Measurements from ENCODE around the gene TPPP2.

Gene TPPP2

DNA sequence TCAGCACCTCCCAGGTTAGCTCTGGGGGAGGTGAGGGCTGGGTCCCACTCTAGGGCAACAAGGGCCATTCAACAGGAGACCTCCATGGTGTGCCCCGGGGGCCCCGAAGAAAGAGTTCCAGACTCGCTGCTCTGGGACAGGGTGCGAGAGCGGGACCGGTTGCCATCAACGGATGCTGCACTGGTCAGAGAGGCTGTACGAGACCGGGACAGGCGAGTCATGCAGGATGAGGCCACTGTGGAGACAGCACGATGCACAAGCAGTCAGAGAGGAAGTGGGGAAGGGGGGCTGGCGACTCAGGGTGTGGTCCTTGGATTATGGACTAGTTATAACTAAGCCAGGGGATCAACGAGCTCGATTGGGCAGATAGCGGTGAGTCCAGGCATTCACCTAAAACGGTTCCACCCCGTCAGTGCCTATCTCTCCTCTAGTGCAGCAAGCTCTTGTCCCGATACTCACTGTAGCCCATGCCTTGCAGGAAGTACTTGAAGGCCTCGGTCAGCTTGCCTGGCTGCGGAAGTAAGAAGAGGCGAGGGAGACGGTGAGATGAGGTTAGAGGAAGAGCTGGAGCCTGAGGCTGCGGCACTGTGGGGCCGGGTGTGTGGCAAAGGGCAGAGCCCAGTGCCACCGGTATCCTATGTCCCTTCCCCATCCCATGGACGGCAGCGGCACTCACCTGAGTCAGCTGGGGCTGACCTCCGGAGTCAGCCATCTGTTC is 12.3 kb upstream of the TPPP2 start:
- no peak for DNase-seq (ENCODE audit: low read depth in 2 of 2)

DNA sequence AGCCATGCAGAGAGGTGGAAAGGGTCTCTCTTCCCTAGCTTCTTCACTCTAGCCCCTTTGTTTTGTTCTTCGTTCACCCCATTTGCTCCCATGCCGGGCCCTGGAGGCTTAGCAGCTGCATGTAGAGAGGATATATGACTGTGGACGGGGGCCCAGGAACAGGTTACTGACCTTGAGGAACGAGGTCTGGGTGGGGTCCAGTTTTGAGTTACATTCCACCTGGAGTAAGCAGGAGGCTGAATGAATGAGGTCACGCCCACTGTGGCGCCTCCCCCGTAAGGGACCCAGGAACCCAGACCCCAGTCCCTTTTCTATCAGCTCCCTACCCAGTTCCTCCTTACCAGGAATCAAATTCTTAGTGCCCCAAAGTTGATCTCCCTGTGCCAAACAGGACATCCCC is 11.7 kb upstream of the TPPP2 start:
- no peak for DNase-seq (ENCODE audit: low read depth in 2 of 2)

DNA sequence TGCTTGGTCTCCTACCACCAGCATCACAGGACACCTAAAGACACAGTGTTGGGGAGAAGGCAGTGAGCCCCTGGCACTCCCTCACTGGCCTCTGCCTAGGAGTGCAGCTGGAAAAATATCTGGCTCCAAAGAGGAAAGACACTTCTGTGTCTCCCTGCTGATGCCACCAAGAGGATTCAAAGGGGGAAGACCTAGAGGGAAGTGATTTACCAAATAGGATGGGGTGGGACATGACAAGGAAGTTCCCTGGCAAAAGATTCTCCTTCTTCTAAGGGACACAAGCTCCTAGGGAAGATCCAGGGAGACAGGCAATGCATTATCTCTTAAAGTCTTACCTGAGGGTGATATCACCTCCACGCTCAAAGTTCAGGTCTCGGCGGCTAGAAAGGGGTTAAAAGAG is 11.2 kb upstream of the TPPP2 start:
- no peak for DNase-seq (ENCODE audit: low read depth in 2 of 2)

DNA sequence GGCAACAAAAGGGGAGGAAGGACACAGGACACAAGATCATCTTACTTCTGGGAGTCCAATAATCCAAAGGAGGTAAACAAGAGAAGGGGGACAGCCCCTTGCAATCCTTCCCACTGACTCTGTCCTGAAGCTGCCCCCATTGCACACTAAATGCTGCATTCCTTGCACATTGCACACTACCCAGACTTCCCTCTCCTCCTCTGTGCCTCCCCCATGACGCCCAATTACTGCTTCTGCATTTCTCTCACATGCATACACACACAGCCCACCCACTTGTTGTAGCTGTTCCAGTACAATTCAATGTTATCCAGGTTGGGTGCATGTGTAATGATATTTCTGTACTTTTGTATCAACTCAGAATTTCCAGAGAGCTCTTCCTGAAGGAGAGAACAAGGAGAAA is 10.7 kb upstream of the TPPP2 start:
- no peak for DNase-seq (ENCODE audit: low read depth in 2 of 2)

DNA sequence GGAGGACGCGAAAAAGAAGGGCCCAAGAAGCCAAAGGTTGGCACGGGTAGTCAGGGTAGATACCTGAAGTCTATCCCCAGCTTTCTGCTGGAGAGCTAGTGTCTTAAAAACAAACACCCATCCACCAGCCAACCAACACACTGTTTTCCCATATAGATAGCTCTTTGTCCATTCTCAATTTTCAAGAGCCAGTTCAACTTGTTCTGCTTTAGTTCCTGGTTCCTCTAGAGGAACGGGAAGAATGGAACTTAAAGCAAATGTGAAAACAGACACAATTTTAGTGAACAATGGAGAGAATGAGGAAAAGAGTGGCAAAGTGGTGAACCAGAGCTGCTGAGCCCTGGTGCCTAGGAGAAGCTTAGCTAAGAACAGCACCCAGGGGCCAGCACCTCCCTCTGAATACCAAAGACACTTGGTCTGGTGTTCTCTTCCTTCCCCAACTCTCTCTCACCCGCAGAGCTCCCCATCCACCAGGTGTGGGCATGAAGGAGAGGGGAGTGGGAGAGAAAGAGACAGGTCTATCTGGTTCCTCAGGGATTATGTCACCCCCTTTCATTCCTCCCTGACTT is 9.0 kb upstream of the TPPP2 start:
- no peak for DNase-seq (ENCODE audit: low read depth in 2 of 2)

DNA sequence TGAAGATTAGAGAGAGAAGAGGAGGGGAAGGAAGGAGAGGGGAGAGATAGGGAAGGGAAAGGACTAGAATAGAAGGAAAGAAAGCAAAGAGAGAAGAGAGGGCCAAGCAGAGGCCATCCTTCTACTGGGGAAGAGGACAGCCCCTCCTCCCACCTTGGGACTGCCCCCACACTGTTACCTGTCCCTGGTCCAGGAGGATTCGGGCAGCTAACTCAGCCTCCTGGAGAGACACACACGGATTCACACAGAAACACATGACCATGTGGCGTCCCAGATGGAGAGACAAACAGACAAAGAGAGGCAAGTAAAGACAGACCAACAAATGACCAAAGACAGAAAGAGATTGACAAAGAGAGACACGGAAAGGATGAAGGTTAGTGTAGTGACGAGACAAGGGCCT is 7.3 kb upstream of the TPPP2 start:
- DNase-seq (ENCODE audit: low read depth in 2 of 2): no peak

- no peak for DNase-seq (ENCODE audit: low read depth in 2 of 2)
Observed at GRCh38 chr14:21023174-21023573, 6.8 kb upstream of the TPPP2 start.

GRCh38 chr14:21023817-21024584 is 6.0 kb upstream of the TPPP2 start:
- DNase-seq (ENCODE audit: low read depth in 2 of 2): no peak

DNA sequence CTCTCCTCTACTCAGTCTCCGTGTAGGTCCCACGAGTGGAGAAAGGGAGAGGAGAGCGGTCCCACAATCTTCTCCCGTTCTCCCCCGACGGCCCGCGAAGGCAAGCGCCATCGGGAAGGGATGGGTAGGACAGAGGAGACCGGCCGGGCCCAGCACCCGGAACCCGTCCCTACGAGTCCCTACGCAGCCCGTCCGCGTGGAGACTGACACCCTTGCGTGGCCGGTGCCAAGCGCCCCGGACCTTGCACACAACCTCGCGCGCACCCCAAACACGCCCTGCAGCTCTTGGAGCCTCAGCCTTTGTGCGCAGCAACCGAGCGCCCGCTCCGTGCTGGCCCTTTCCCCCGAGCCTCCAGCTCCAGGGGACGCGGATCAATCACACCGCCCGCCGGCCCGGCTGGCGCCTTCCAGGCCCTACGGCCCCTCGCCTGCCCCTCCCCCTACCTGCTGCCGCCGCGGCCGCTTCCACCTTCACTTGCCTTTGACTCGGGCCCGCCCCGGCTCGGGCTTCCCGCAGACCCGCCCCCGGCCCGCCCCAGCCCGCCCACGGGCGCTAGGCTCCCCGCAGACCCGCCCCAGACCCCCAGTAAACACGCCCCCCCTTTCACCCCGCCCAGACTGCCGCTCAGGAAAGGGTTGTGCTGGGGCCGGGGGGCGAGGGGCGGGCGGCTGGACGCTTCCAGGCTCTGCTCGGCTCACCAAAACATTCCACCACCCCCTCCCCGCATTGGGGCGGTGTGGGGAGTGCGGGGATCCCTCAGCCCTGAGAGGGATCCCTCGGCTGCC is 5.2 kb upstream of the TPPP2 start, which contains the start of gene NDRG2:
Gene NDRG2, minus strand, starts transcription at position 477 of the 786 bp plus-strand sequence. CDS start 1,746 bp downstream, outside the sequence.
- peak; percentile 32 to 56 for DNase-seq (ENCODE audit: low read depth in 2 of 2)

DNA sequence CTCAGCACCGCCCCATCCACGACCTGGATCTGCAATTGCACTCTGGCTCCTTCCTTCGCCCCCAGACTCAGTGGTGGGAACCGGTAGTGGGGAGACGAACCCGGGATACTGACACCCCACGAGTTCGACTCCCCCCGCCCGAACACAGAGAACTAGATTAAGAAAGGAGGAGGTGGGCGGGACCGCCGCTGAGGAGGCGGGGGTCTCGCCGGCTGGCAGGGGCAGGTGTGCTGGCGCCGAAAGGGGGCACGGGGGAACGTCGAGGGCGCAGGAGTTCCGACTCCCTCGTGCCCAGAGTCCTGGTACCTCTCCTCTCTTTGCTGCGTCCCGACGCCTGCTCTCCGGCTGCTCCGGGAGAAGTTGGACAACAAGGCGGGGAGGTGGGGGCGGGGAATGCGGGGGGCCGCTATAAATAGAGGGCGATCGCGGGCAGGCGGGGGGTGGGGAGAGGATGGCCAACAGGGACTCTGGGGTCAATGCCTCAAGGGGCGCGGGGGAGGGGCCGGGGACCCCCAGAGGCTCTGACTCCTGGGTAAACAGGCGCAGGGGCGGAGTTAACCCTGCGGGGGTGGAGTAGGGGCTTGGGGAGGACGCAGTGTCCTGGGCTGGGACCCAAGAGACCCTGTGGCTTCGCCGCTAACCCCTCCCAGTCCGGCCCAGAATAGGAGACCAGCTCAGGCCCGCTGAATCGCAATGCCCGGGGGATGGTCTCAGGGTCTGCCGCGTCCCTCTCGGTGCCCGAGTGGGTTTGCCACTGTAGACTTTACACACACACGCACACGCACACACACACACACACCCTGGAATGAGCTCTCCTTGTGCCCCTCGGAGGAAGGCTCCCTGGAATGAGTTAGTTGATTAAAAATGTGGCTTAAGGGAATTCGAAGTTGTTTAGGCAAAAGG is 4.4 kb upstream of the TPPP2 start:
- no peak for DNase-seq (ENCODE audit: low read depth in 2 of 2)

DNA sequence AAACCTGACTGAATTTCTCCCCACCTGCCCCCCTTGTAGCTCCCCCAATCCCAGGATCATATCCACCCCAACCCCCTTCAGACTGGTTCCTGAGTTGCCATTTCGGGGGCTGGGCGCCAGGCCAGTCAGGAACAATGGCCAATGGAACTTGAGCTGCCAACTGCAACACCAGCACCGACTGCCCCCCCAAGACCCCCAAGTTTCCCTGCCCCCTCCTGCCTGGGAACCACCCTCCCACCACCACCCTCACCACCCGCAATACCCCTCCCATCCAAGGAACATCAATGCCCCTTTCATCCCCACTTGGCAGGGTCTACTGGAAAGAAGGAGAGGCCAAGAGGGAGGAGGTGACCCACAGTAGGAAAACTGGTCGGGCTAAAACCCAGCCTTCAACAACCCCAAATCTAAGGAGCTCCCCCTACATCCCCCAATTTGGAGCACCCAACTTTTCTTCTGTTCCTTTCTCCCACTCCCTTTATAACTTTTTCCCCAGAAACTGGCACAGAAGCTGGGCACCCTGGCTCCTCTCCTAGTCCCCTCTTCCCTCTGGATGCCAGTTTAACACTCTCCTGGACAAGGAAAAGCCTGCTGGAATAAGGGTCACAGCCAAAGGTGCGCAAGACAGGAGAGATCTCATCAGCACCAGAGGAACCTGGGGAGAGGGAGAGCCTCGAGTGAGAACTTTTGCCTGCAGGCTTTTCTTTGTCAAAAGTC is 3.6 kb upstream of the TPPP2 start:
- no peak for DNase-seq (ENCODE audit: low read depth in 2 of 2)

DNA sequence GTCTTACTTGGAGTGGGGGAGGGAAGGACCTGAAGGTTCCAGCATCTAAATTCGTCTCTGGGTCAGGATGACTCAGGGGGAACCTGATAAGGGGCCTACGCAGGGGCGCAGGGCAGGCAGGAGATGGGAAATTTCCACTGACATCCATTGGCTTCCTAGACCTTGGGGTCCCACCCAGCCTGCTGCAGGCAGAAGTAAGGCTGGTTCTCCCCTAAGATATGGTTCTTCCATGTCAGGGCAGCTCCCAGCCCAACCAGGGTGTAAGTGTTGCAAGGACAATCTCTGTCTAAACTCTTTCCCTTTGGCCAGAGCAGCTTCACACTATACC is 3.1 kb upstream of the TPPP2 start:
- DNase-seq (ENCODE audit: low read depth in 2 of 2): no peak

DNA sequence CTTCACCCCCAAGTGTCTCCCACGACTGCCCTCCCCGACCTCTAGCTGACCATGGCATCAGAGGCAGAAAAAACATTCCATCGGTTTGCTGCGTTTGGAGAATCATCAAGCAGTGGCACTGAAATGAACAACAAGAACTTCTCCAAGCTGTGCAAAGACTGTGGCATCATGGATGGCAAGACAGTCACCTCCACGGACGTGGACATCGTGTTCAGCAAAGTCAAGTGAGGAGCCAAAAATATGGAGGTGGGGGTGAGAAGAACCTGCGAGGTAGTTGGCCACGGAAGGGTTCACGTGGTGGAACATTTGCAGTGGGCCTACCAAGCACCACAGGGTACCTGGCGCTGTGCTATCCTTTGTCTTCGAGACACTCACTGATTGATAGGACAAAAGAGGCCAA is 514 bp downstream of the TPPP2 start:
- DNase-seq (ENCODE audit: low read depth in 2 of 2): no peak

GRCh38 chr14:21032326-21033132 is 2.5 kb downstream of the TPPP2 start:
- DNase-seq (ENCODE audit: low read depth in 2 of 2): no peak

- no peak for DNase-seq (ENCODE audit: low read depth in 2 of 2)
Observed at GRCh38 chr14:21033133-21033698, 3.2 kb downstream of the TPPP2 start.

DNA sequence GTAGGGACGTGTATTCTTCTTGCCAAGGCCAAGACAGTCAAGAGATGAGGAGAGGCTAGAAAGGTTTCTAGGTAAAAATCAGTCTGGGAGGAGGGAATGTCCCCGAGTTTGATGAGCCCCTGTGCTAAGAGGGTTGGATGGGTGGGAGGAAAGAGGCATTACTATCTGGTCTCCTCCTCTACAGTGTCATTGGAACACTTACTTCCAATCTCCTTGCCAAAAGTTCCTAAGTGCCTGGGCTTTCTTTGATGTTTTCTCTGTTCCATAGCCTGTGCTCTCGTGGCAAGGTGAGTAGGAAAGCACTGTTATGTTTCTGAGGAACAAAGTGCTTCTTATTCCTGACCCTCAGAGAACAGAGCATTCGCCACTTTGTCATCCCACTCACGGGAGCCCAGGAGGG is 4.7 kb downstream of the TPPP2 start, which contains the start of gene RNASE13:
Gene RNASE13, minus strand, starts transcription at position 101 of the 400 bp plus-strand sequence. CDS start 519 bp downstream, outside the sequence.
- DNase-seq (ENCODE audit: low read depth in 2 of 2): no peak

GRCh38 chr14:21036751-21037150 is 6.7 kb downstream of the TPPP2 start:
- DNase-seq (ENCODE audit: low read depth in 2 of 2): no peak

- DNase-seq (ENCODE audit: low read depth in 2 of 2): no peak
Observed at GRCh38 chr14:21037156-21037555, 7.1 kb downstream of the TPPP2 start.

Measured in stimulated activated CD4-positive, alpha-beta T cell treated with anti-CD3 and anti-CD28 coated beads, Interleukin-4, amount 100 ng/mL, for 48 hours (primary cell).